Measurements from ENCODE around the gene CPA5. TPM values are rescaled to one million over a fixed set of nuclear protein-coding genes. Genes with fewer than 3 reads are reported as not detected.
A peak's percentile ranks its signal among the peaks of the same experiment; 100 is the strongest.

Gene CPA5
- total RNA-seq, 1 experiment from 2014 or later = not detected

GRCh38 chr7:130342701-130343380 lies 1.8 kb upstream of the CPA5 start (continued):
- TF ChIP-seq ATF6 (CRISPR knock-in tag; IDR thresholded peaks at IDR 0.05) = no peak
- TF ChIP-seq FOXK1 (CRISPR knock-in tag; IDR thresholded peaks at IDR 0.05) = no peak
- TF ChIP-seq ZNF512 (CRISPR knock-in tag; IDR thresholded peaks at IDR 0.05; ENCODE audit: borderline replicate concordance) = peak; percentile 64; the same call in 1 of the 2 replicates
- TF ChIP-seq MYBL2 (CRISPR knock-in tag; IDR thresholded peaks at IDR 0.05) = no peak

- Mint-ChIP-seq H3K4me3 (peak overlapping the region; percentile 16; the same call in 1 of the 2 replicates), H3K27ac (no peak overlapping the region), H3K27me3 (ENCODE audit: low read depth) (no peaks in the 10 kb centered on the region; the same call in 1 of the 2 replicates), H3K9me3 (no peaks in the 10 kb centered on the region), H3K36me3 (no peaks in the 10 kb centered on the region), H3K4me1 (peaks cover 21% of the 10 kb centered on the region)
- no peak for DNase-seq (ENCODE audit: low spot score)
- no peak for TF ChIP-seq ATF2 (CRISPR knock-in tag; IDR thresholded peaks at IDR 0.05; ENCODE audit: borderline replicate concordance, low read depth)
- TF ChIP-seq EMX1 (CRISPR knock-in tag; IDR thresholded peaks at IDR 0.05) = no peak
- TF ChIP-seq MXD4 (CRISPR knock-in tag; IDR thresholded peaks at IDR 0.05; ENCODE audit: borderline replicate concordance) = no peak
- TF ChIP-seq MLX (CRISPR knock-in tag; IDR thresholded peaks at IDR 0.05) = no peak
- no peak for TF ChIP-seq JUN (CRISPR knock-in tag; IDR thresholded peaks at IDR 0.05)
- no peak for TF ChIP-seq TP53 (CRISPR knock-in tag; IDR thresholded peaks at IDR 0.05)
- TF ChIP-seq MYBL2 (CRISPR knock-in tag; IDR thresholded peaks at IDR 0.05) = no peak
- TF ChIP-seq CTCF (IDR thresholded peaks at IDR 0.05) = no peak
- no peak for TF ChIP-seq PRDM15 (CRISPR knock-in tag; IDR thresholded peaks at IDR 0.05)
- no peak for TF ChIP-seq ARID4B (CRISPR knock-in tag; IDR thresholded peaks at IDR 0.05; ENCODE audit: borderline replicate concordance)
- no peak for TF ChIP-seq ERG (CRISPR knock-in tag; IDR thresholded peaks at IDR 0.05)
- no peak for TF ChIP-seq NR3C1 (CRISPR knock-in tag; conservative IDR thresholded peaks at IDR 0.05; ENCODE audit: low read depth)
- ATAC-seq = peak; percentile 46
- POLR2A ChIA-PET = no interaction called here
- CTCF ChIA-PET = interaction anchor here (0.6 to 1.5 kb wide), 2 partner anchors 37 to 72 kb away, joined by 3 to 4 read pairs; no protein-coding TSS in a partner anchor
Measured at GRCh38 chr7:130345136-130345535, 520 bp downstream of the CPA5 start.
